ENCODE measurements around the gene SUGCT. TPM values are rescaled to one million over a fixed set of nuclear protein-coding genes. Genes with fewer than 3 reads are reported as not detected.
"Not testable (repeated sequence)": the region's sequence is repeated elsewhere in the genome, so short reads cannot be mapped to it uniquely, and the experiment has no call there.

The SUGCT gene
- total RNA-seq, 1 experiment from 2014 or later, result 5.4 TPM

- Histone ChIP-seq H3K4me2 (ENCODE audit: insufficient read depth, insufficient read length, low read length) (no peak overlapping the region), H4K8ac (replicated peaks; ENCODE audit: insufficient read length, low read depth, low read length) (no peak overlapping the region), H3K79me2 (ENCODE audit: insufficient read depth, low read length) (no peaks in the 10 kb centered on the region), H2BK120ac (ENCODE audit: low read depth, low read length, poor library complexity, severe bottlenecking) (no peak overlapping the region), H3K9ac (ENCODE audit: extremely low read depth, insufficient read length, low read length) (no peak overlapping the region), H3T11ph (ENCODE audit: low read length) (no peak overlapping the region), H2AK5ac (ENCODE audit: insufficient read length, low read length) (no peak overlapping the region), H3K79me1 (ENCODE audit: insufficient read depth, low read depth, low read length, poor library complexity, severe bottlenecking) (no peaks in the 10 kb centered on the region), H2BK20ac (ENCODE audit: low read depth, low read length, poor library complexity, severe bottlenecking) (no peak overlapping the region), H3K4me1 (ENCODE audit: insufficient read depth, low read length) (no peaks in the 10 kb centered on the region), H3K27me3 (ENCODE audit: insufficient read depth, low read length) (no peaks in the 10 kb centered on the region), H3K18ac (ENCODE audit: insufficient read length, low read depth, low read length) (no peak overlapping the region), H3K23me2 (ENCODE audit: insufficient read length, low read depth, low read length, poor library complexity, severe bottlenecking) (no peaks in the 10 kb centered on the region), H3K56ac (ENCODE audit: insufficient read length, low read depth, low read length) (no peak overlapping the region), H4K20me1 (ENCODE audit: control insufficient read depth, insufficient read depth, insufficient read length) (no peaks in the 10 kb centered on the region), H2BK12ac (ENCODE audit: insufficient read length, low read depth, low read length) (no peak overlapping the region), H3K4ac (ENCODE audit: low read depth, low read length) (no peak overlapping the region), H3K27ac (ENCODE audit: insufficient read length, low read depth, low read length) (no peak overlapping the region), H2AFZ (ENCODE audit: low read length) (no peak overlapping the region), H4K5ac (ENCODE audit: insufficient read length, low read depth, low read length) (no peak overlapping the region), H2BK15ac (ENCODE audit: low read depth, low read length) (no peak overlapping the region), H2BK5ac (ENCODE audit: insufficient read length, low read length) (no peak overlapping the region), H3K23ac (ENCODE audit: insufficient read length, low read depth, low read length) (no peak overlapping the region), H3K14ac (ENCODE audit: insufficient read depth, low read length) (no peak overlapping the region), H3K9me3 (ENCODE audit: control insufficient read depth, low read depth, low read length) (no peaks in the 10 kb centered on the region), H4K91ac (ENCODE audit: insufficient read length, low read depth, low read length) (no peak overlapping the region)
- H3K4me1 Mint-ChIP-seq, result no peaks in the 10 kb centered on the region
- DNase-seq, result no peak
- H3K4me3 Mint-ChIP-seq, result no peak overlapping the region
- peaks cover 8 to 14% (median 10%) of the 10 kb centered on the region in 3 experiments for H3K36me3 Mint-ChIP-seq (ENCODE audit: insufficient read depth in 1 of 3, low read depth in 3 of 3)
- TF ChIP-seq, protein P1, sequence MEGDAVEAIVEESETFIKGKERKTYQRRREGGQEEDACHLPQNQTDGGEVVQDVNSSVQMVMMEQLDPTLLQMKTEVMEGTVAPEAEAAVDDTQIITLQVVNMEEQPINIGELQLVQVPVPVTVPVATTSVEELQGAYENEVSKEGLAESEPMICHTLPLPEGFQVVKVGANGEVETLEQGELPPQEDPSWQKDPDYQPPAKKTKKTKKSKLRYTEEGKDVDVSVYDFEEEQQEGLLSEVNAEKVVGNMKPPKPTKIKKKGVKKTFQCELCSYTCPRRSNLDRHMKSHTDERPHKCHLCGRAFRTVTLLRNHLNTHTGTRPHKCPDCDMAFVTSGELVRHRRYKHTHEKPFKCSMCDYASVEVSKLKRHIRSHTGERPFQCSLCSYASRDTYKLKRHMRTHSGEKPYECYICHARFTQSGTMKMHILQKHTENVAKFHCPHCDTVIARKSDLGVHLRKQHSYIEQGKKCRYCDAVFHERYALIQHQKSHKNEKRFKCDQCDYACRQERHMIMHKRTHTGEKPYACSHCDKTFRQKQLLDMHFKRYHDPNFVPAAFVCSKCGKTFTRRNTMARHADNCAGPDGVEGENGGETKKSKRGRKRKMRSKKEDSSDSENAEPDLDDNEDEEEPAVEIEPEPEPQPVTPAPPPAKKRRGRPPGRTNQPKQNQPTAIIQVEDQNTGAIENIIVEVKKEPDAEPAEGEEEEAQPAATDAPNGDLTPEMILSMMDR (conservative IDR thresholded peaks at IDR 0.05), result no peak
- WGBS (ENCODE audit: extremely low coverage, insufficient read length, low lambda C conversion rate), result no CpG with 5 or more reads among the region's 3 CpGs
- H3K27me3 Mint-ChIP-seq (ENCODE audit: low read depth), result no peaks in the 10 kb centered on the region
- H3K27ac Mint-ChIP-seq, result no peak overlapping the region
- peaks cover 0 to 2% of the 10 kb centered on the region in 2 experiments; a peak in 2 of 5 replicates for H3K9me3 Mint-ChIP-seq
Measured at GRCh38 chr7:40213856-40214255, 79.1 kb downstream of the SUGCT start.

DNA sequence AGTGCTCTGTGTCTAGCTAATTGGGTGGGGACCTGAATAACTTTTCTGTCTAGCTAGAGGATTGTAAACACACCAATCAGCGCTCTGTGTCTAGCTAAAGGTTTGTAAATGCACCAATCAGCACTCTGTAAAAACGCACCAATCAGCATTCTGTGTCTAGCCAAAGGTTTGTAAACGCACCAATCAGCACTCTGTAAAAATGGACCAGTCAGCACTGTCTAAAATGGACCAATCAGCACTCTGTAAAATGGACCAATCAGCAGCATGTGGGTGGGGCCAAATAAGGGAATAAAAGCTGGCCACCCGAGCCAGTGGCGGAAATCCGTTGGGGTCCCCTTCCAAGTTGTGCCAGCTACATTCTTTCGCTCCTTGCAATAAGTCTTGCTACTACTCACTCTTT lies 83.8 kb downstream of the SUGCT start:
- not testable (repeated sequence) for H3K27me3 ChIP-seq (ENCODE audit: insufficient read depth, low read length); H3K27me3 Mint-ChIP-seq (ENCODE audit: low read depth); H3K56ac ChIP-seq (ENCODE audit: insufficient read length, low read depth, low read length); H3K79me1 ChIP-seq (ENCODE audit: insufficient read depth, low read depth, low read length, poor library complexity, severe bottlenecking); H4K91ac ChIP-seq (ENCODE audit: insufficient read length, low read depth, low read length); H3K9me3 Mint-ChIP-seq; H2BK20ac ChIP-seq (ENCODE audit: low read depth, low read length, poor library complexity, severe bottlenecking); H3K4me3 Mint-ChIP-seq; H3T11ph ChIP-seq (ENCODE audit: low read length); H3K4me2 ChIP-seq (ENCODE audit: insufficient read depth, insufficient read length, low read length); H3K4ac ChIP-seq (ENCODE audit: low read depth, low read length); H3K14ac ChIP-seq (ENCODE audit: insufficient read depth, low read length); H3K4me1 ChIP-seq (ENCODE audit: insufficient read depth, low read length); H2AFZ ChIP-seq (ENCODE audit: low read length); H3K79me2 ChIP-seq (ENCODE audit: insufficient read depth, low read length); H3K18ac ChIP-seq (ENCODE audit: insufficient read length, low read depth, low read length); H2BK15ac ChIP-seq (ENCODE audit: low read depth, low read length); H3K23ac ChIP-seq (ENCODE audit: insufficient read length, low read depth, low read length); H2BK12ac ChIP-seq (ENCODE audit: insufficient read length, low read depth, low read length); H2AK5ac ChIP-seq (ENCODE audit: insufficient read length, low read length); H2BK120ac ChIP-seq (ENCODE audit: low read depth, low read length, poor library complexity, severe bottlenecking); H4K8ac ChIP-seq (replicated peaks; ENCODE audit: insufficient read length, low read depth, low read length); H3K9me3 ChIP-seq (ENCODE audit: control insufficient read depth, low read depth, low read length); H3K27ac Mint-ChIP-seq; H3K4me1 Mint-ChIP-seq; H3K27ac ChIP-seq (ENCODE audit: insufficient read length, low read depth, low read length); H2BK5ac ChIP-seq (ENCODE audit: insufficient read length, low read length); H3K23me2 ChIP-seq (ENCODE audit: insufficient read length, low read depth, low read length, poor library complexity, severe bottlenecking); DNase-seq; H3K9ac ChIP-seq (ENCODE audit: extremely low read depth, insufficient read length, low read length); H4K5ac ChIP-seq (ENCODE audit: insufficient read length, low read depth, low read length); H4K20me1 ChIP-seq (ENCODE audit: control insufficient read depth, insufficient read depth, insufficient read length)
- no CpG with 5 or more reads among the region's 7 CpGs for WGBS (ENCODE audit: extremely low coverage, insufficient read length, low lambda C conversion rate)
- H3K36me3 Mint-ChIP-seq (ENCODE audit: insufficient read depth in 1 of 3, low read depth in 3 of 3), result peaks cover 11 to 21% (median 13%) of the 10 kb centered on the region in 3 experiments
